ENCODE measurements around the gene AP1B1. TPM values are rescaled to one million over a fixed set of nuclear protein-coding genes. Genes with fewer than 3 reads are reported as not detected.
"Not testable (repeated sequence)": the region's sequence is repeated elsewhere in the genome, so short reads cannot be mapped to it uniquely, and the experiment has no call there.

Gene AP1B1
- total RNA-seq, 1 donor = 65.6 TPM

DNA sequence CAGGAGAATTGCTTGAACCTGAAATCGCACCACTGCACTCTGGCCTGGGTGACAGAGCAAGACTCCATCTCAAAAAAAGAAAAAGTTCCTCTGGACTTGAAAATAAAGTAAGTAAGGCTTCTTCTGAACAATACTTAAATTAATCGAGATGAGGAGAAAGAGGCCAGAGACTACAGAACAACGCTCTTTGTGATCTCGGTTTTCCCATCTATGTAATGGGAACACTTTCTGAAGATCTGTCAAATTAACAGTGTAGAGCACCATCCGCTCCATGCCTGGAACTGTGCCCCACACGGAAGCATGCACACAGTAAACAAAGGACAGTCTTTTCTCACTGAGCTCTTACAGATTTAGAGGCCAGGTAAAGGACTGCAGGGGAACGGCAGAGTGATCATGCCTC, 9.1 kb downstream of the AP1B1 start:
- TF ChIP-seq CTCF (IDR thresholded peaks at IDR 0.05; ENCODE audit: insufficient read depth, low read depth, low read length) = no peak
- DNase-seq (ENCODE audit: low read depth) = no peak
- H3K4me3 ChIP-seq (ENCODE audit: low read depth, low read length) = no peak overlapping the region

GRCh38 chr22:29377979-29378378, 10.4 kb downstream of the AP1B1 start:
- H3K4me3 ChIP-seq (ENCODE audit: low read depth, low read length) = no peak overlapping the region
- DNase-seq (ENCODE audit: low read depth) = no peak
- no peak for TF ChIP-seq CTCF (IDR thresholded peaks at IDR 0.05; ENCODE audit: insufficient read depth, low read depth, low read length)

DNA sequence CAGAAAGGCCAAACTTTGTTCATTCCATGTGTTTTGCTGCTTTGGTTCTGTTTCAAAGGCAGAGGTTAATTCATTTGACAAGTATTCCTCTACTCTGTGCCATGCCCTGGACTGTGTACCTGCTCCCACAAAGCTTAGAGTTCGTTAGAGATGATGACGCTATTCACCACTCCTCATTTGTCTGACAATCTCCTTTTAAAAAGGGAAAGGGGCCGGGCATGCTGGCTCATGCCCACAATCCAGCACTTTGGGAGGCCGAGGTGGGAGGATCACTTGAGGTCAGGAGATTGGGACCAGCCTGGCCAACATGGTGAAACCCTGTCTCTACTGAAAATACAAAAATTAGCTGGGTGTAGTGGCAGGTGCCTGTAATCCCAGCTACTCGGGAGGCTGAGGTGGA, 11.7 kb downstream of the AP1B1 start:
- H3K4me3 ChIP-seq (ENCODE audit: low read depth, low read length); DNase-seq (ENCODE audit: low read depth): not testable (repeated sequence)

DNA sequence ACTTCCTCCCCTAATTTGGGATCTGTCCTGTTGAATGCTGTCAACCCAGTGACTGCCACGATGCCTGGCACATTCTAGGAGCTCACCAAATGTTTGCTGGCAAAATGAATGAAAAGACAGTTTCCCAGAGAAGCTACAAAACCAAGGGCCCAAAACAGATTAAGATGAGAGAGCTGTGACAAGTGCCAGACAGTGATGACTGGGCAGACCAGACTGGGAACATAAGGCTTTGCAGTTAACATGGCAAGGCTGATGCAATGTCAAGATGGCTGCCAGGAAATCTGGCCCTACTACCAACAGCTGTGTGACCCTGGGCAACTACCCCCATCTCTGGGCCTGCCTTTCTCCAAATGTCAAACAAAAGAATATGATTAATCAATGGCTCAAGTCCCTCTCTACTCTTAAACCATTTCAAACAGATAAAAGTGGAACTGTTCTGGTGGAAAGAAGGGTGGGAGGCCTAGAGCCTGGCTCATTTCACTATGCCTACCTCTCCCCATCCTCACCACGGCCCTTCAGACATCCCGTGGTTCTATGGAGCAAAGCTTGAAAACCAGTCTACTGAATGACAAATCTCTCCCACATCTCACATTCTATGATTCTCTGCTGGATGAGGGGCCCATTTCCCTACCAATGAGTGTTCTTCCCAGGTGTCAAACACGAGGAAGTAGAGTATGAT, 12.8 kb downstream of the AP1B1 start:
- TF ChIP-seq CTCF (IDR thresholded peaks at IDR 0.05; ENCODE audit: insufficient read depth, low read depth, low read length) = no peak
- H3K4me3 ChIP-seq (ENCODE audit: low read depth, low read length) = no peak overlapping the region
- peak; percentile 17 for DNase-seq (ENCODE audit: low read depth)

GRCh38 chr22:29374806-29375205, 13.6 kb downstream of the AP1B1 start:
- not testable (repeated sequence) for H3K4me3 ChIP-seq (ENCODE audit: low read depth, low read length); DNase-seq (ENCODE audit: low read depth)

GRCh38 chr22:29374401-29374800, 14.0 kb downstream of the AP1B1 start:
- no peak for DNase-seq (ENCODE audit: low read depth)
- H3K4me3 ChIP-seq (ENCODE audit: low read depth, low read length) = no peak overlapping the region
- no peak for TF ChIP-seq CTCF (IDR thresholded peaks at IDR 0.05; ENCODE audit: insufficient read depth, low read depth, low read length)

DNA sequence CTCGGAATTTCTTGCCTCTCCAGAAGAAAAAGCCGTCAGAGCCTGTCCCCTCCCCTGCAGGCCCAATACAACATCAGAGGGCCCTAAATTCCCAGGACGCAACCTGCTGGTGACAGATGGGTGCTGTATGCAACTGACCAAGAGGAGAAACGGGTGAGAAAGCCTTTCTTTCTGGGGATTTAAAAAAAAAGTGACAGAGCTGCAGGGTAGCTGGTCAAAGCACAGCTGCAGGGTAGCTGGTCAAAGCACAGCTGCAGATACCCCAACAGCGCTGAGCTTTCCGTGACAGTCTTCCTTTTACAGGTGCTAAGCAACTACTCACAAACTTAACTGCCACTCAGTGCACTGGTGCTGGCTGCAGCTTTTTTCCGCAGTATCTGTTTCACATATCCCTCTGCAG, 17.8 kb downstream of the AP1B1 start:
- DNase-seq (ENCODE audit: low read depth) = no peak
- no peak overlapping the region for H3K4me3 ChIP-seq (ENCODE audit: low read depth, low read length)
- TF ChIP-seq CTCF (IDR thresholded peaks at IDR 0.05; ENCODE audit: insufficient read depth, low read depth, low read length) = no peak

DNA sequence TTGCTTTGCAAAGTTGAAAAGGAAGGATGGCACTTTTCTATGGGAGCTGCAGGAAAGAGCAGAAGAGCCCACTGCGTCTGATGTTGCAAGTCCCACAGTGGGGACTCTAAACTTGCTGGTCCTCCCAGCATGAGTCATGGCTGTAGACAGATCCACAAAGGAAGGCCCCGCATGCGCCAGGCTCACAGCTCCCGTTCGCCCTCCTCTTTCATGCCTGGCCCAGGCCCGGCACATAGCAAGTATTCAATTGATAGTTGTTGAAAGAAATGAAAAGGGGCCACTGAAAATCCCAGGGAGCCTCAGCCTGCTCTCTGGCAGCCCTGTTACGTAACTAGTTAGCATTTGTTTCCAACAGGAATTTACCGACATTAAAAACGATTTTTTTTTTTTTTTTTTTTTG, 18.9 kb downstream of the AP1B1 start:
- peak; percentile 85 for DNase-seq (ENCODE audit: low read depth)
- TF ChIP-seq CTCF (IDR thresholded peaks at IDR 0.05; ENCODE audit: insufficient read depth, low read depth, low read length) = no peak
- H3K4me3 ChIP-seq (ENCODE audit: low read depth, low read length) = no peak overlapping the region
